Measurements from ENCODE around the gene SPTBN1.

SPTBN1 gene

DNA sequence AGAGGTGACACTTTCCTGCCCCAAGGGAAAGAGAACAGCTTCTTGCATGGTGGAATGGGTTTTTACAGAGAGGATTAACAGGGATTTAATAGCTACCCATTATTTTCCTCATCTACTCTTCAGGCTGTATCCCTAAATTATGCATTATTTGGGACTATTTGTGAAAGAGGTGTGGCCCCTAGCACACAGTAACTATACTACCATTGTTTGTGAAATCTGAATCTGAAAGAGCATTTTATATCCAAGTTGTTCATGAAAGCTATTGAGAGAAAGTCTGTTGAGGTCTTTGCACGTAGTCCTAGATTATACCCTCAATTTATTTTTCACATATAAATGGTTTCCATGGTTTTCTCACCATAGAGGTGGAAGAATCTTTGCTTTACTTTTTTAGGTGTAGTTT, 78.1 kb downstream of the SPTBN1 start:
- no peak for DNase-seq

DNA sequence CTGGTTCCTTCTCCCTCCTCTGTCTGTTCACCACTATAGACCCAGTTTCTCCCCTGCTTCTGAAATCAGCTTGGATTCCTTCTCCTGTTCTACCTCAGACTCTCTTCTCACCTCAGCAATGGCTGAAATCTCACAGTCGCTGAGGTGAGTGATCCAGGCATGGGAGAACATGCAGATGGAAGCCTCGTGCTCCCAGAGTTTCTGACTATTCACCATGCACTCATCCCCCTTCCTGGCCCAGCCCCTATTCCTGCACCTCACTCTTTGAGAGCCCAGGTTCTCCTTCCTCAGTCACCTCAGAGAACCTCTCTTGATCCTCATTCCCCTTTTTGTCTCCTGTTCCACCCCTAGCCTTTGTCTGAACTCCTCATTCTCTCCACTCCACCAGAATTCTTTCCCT, 78.5 kb downstream of the SPTBN1 start:
- DNase-seq: no peak

DNA sequence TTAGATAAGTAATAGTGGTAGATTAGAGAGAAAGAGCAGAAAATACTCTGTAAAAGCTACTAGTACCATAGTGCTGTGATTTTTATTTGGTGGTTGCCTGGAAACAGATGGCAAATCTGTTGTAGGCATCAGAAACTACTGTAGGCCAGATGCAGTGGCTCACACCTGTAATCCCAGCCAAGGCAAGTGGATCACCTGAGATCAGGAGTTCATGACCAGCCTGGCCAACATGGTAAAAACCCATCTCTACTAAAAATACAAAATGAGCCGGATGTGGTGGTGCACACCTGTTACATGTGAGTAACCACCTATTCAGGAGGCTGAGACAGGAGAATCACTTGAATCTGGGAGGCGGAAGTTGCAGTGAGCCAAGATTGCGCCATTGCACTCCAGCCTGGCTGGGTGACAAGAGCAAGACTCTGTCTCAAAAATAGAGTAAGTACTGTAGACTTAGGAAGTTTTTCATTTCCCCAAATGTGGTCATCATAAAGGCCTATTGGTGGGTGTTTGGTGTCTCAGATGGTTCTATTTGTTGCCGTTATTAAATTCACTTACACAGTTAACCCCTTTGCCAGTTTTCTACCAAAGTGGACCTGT, 79.6 kb downstream of the SPTBN1 start:
- DNase-seq: no peak

DNA sequence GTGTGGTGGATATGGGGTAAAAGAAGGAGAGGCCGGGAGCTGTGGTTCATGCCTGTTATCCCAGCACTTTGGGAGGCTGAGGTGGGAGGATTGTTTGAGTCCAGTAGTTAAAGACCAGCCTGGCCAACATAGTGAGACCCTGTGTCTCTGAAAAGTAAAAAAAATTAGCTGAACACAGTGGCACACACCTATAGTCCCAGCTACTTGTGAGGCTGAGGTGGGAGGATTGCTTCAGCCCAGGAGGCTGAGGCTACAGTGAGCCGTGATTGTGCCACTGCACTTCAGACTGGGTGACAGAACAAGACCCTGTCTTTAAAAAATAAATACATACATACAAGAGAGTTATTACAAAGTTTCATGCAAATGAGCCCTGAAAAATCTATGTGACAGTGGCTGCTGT, 80.6 kb downstream of the SPTBN1 start:
- DNase-seq: no peak

DNA sequence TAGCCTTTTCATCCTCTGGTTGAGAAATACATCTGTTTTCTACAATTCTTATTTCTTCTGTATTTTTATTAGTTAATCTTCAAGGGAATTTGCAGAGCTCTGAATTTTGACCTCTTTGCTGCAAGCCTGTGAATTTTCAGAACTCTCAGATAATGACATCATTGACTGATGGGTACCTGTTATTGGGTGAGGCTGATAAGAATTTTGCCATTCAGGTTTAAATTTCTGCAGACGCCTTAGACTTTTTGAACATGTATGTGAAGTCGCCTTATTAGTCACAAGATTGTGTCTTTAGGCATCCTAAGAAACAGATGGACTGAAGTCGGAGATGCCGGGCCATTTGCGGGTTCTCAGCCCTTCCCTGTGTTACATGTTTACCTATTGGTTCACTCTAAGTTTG, 82.4 kb downstream of the SPTBN1 start:
- DNase-seq: no peak

DNA sequence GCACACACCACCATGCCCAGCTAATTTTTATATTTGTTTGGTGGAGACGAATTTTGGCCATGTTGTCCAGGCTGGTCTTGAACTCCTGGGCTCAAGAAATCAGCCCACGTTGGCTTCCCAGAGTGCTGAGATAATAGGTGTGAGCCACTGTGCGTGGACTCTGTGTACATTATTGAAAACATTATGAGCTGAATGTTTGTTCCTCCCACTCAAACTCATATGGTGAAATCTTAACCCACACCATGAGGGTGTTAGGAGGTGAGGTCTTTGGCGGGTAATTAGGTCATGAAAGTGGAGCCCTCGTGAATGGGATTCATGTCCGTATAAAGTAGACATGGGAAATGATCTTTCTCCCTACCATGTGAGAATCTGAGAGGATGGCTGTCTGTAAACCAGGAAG, 83.6 kb downstream of the SPTBN1 start:
- DNase-seq: no peak

DNA sequence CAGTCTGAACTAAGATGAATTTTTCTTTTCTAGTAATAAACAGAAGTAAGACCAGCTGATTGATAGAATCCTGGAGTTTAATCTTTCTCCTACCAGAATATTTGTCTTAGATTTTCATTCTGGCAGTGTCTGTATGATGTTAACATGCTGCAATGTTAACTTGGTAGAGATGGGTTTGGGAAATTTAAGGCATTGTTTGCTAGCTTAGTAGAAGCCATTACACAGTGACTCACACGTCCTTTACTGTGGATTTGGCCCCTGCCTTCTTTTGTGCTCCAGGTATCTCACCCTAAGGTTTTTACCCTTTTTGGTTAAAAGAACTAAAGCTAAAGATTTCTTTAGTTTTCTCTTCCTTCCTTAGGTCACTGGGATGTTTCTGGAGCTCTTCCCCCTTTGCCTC, 84.1 kb downstream of the SPTBN1 start:
- DNase-seq: no peak

DNA sequence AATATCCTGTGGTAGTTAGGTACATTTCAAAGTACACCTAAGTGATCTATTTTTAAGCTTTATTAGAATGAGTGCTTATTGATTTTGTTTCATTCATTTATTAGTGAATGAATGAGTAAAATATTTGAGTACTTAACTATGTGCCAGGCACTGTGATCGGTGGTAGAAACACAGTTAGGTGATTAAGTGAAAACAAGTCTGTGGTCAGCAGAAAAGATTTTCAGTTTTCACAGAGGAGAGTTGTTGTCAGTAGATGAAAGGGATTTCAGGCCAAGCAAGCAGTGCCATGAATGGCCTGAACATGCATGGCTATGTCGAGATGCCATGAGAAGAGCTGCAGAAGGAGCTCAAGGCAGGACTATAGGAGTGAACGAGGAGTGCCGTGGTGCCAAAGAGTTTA, 85.9 kb downstream of the SPTBN1 start:
- DNase-seq: no peak

DNA sequence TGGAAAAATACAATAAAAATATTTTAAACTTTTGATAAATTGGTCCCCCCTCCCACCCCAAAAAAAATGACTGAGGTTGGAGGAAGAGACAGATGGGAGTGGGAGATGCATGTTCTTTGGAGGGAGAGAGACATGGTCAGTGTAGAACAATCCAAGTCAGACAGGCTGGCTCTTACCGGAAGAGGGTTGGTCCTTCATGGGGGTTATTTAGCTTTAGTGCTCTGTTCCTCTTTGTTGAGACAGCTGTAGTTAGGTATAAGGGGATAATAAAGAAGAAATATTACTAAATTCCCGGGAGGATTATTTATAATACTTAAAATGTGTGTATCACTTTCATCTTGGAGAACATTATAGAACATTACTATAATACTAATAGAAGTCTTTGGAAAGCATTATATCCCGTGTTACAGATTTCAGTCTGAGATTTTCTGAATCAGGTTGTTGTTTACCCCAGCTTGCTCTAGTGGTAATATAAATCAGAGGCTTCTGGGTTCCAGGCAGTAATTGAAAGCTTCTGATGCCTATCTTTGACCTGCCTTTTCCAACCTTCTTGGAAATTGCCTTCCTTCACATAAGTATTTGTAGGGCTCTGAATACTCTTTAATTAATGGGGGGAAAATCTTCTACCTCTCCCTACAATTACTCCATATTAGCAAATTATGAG, 87.7 kb downstream of the SPTBN1 start:
- no peak for DNase-seq

DNA sequence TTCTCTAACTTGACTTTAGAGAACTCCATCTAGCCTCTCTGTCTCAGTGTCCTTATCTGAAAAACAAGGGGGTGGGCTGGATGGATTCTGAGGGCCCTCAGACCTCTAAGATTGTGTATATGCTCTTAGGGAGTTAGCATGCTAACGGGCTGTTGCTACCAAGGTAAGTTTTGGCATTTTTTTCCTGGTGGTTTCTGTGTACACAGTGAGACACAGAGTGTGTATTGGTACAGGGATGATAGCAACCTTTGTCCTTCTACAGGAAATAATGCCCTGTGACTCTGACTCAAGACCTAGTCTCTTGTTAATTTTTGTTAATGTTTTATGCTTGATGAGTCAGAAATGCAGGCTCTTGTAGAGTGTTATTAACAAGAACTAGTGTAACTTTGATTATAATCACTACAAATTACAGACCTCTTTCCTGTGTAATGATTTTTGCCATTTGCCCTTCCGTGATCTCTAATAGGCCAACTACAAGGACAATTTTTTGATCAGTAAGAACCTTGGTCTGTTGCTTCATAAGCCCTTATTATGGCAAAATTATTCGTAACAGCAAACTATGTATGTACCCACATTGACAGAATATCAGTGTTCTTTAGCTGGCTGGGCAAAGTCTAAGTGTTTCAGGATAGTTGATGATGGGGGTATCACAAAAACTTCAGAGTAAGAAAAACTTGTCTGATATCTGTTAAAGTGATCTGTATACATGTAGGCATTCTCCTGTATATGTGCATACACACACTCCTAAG, 89.7 kb downstream of the SPTBN1 start:
- DNase-seq: no peak

DNA sequence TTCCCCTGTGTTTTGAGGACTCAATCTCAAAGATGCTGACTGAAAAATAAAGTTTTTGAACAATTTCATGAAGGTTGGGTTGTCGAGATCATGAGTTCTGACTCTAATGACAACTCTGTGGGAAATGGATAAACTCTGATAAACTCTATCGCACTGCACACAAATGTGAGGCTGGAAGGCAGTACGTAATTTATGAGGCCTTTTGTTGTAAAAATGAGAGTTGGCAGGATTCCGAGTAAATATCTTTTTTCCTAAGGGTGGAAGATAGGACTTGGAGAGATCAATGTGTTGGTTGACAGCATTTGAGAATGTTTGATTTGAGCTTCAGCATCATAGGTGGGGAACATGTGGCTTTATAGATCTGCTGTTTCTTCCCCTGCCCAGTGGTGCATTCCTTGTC, 90.4 kb downstream of the SPTBN1 start:
- DNase-seq: no peak

DNA sequence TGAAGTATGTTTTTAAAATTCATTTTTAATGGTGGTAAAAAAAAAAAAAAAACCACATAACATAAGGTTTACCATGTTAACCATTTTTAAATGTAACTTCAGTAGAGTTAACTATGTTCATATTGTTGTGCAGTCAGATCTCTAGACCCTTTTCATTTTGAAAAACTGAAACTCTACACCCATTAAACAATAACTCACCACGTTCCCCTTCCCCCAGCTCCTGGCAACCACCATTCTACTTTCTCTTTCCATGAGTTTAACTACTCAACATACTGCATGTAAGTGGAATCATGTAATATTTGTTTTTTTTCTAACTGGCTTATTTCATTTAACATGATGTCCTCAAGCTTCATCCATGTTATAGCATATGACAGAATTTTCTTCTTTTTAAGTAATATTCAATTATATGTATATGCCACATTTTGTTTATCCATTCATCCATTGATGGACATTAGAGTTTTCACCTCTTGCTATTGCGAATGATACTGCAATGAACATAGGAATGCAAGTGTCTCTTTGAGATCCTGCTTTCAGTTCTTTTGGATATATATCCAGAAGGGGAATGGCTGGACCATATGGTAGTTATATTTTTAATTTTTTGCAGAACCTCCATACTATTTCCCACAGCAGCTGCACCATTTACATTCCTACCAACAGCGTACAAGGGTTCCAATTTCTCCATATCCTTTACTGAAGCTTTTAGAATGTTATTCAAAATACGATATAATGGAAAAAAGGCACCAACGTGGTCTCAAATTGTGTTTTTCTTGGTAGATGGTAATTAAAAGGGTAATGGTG, 91.0 kb downstream of the SPTBN1 start:
- no peak for DNase-seq

DNA sequence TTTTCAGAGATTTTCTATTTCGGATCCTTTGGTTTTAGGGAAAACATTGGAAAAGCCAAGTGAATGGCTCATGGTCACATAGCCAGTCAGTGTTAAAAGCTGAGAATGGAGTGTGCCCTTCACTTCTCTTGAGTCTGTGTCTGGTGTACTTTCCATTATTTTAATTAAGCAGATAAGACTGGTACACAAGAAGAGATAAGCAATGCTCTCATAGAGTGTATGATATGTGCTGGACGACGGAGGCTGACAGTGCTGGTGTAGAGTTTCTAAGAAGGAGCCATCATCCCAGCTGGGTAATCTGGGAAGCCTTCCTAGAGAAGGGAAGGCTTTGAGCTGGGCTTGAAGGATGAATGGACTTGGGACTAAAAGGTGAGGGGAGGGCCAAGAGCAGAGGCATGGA, 93.3 kb downstream of the SPTBN1 start:
- no peak for DNase-seq

DNA sequence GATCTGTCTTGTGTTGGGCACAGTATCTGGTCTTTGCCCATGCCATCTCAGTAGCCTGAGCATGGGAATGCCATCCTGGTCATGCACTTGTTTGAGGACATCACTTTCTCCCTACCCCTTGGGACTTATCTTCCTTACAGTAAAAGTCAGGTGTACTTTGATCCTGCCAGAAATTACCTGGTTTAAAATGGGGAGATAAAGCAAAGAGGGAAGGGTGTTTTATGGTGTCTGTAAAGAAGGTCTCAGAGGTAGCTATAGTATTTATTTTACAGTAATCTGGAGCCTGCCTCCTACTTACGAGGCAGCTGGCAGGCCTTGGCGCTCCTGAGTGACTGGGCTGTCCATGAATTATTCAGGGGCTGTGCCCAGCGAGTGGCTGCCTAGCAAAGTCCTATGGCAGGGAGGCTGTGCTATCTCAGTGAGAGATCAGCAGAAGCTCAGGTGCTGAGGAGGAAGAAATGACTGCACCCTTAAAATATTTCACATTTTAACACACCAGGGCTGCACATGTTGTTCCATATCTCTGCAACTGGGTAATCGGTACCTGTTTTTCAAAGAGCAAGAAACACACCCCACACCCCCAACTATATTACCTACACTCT, 93.9 kb downstream of the SPTBN1 start:
- no peak for DNase-seq

DNA sequence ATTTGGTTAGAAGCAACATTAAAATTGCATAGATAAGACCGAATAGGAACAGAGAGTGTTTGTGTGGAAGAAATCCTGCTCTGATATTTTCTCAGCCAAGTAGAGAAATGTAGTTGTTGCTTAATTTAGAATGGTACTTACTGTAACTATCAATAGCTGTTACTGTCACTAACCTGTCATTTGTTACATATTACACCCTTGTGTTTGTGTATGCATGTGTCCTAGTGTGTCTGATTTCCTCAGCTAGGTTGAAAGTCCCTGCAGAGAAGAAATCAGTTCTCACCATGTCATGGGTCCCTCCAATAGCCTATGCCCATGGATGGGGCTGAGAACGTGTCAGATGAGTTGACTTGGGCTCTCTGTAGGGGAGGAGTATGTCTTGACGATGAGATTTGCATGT, 94.4 kb downstream of the SPTBN1 start:
- no peak for DNase-seq

DNA sequence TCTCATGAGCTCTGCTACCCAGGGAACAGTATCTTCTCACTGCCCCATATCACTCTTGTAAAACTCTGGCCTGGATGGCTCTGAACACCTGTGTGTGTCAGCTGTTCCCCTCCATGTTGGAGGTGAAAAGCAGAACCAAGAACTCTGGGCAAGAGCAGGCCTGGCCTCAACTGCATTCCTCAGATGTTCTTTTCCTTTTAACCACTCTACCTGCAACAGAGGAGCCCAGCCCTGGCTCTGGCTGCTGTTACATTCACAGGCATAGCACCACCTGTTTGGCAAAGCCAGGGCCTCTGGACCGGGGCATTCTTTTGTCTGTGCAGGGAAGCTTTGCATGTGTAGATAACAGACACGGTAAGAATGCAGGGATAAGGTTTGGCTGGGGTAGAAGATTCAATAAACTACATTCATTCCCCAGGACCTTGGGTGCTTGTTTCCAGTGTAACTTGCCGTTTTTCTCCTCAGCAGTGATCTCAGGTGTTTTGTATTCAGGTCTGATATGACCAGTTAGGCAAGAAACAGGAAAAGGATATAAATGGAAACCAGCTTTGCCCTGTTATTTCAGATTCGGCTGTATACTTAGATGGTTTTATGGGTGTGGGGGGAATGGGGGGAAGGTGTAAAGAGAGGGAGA, 95.1 kb downstream of the SPTBN1 start:
- no peak for DNase-seq

DNA sequence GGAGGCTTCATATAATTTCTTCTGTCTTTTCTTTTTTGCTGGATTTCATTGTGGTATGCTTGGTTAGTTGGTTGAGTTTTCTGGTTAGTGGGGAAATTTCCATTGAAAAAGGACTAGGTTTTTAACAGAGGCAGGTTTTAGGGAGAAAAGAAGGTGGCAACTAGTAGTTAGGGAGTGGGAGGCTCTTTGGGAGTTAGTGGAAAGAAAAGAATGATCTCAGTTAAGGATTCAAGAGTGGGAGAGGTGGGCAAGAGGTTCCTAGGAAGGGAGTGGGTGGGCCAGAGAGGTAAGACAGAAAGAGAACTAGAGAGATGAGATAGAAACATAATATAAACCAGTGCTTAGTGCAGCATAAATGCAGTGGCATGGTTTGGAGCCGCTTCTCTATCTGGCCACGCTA, 96.9 kb downstream of the SPTBN1 start:
- DNase-seq: no peak

DNA sequence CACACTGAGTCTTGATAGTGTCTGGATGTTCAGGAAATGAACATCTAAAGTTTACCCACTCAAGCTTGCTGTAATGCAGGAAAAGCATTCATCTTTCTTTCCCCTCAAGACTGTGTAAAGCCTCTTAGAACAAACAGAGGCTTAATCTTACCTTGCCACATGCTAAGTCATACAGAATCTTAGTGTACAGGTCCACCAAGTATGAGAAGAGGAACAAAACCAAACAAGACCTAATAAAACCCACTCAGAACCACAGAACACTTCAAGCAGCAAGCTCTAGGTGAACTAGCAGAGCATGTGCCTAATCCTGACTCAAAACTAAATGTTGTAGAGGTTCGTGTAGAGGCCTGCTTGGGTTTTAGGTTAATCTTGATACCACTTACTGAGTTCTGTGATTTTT, 97.6 kb downstream of the SPTBN1 start:
- DNase-seq: no peak

DNA sequence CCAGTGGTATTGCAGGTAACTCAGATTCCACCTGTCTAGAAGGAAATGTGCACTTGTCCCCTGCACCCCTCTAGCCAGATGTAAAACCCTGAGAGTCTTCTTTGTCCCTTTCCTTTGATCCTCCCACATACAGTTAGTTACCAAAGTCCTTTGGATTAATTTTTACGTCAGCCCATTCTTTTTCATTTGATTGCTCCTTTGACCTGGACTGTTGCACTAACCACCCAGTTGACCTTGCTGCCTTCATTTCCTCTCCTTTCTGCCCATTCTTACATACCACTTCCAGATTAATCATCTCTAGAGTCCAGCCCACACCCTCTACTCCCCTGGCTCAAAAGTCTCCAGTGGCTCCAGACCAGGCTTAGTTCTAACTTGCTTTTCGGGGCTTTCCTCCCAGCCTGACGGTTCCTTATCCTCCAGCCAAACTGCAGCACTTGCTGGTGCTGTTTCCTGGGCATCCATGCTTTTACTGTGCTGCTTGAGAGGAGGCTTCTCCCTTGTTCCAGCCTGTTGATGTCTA, 99.3 kb downstream of the SPTBN1 start:
- DNase-seq: no peak

DNA sequence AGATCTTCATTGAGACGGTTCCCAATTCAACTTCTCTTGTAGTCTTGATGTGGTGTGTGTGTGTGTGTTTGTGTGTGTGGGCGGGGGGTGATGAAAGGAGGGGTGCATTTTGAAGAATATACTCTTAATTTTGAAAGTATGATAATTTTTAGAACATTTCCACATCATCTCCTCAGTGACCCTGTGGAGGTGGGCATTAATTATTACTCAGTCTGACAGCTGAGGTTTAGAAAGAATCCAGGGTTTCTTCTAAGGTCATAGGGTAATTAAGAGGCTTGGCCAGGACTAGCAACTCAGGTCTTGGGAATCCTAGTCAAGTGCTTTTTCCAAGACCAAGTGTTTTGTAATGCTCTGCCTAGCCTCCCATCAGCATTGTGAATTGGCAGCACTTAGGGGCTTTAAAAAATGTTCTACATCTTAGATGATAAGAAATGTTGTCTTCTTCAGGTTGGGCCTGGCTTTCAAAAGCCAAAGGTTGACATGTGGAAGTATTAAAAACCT, 100.5 kb downstream of the SPTBN1 start:
- DNase-seq: no peak

DNA sequence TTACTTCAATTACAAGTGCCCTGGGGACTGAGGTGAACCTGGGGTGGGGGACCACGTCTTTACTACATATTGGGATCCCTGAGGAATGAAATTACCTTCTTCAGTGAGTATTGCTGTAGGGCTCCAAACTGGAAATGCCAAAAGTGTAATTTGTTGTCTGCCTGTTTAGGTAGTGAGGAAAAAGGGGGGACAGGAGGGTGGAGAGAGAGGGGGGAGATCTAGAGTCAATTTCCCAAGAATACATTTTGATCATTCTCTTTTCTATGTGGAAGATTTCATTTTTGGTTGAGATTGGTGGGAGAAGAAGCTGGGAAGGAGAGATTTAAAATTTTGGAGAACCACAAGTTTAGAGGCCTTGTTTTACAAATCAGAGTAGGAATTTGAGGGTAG, 101.1 kb downstream of the SPTBN1 start:
- DNase-seq: no peak

DNA sequence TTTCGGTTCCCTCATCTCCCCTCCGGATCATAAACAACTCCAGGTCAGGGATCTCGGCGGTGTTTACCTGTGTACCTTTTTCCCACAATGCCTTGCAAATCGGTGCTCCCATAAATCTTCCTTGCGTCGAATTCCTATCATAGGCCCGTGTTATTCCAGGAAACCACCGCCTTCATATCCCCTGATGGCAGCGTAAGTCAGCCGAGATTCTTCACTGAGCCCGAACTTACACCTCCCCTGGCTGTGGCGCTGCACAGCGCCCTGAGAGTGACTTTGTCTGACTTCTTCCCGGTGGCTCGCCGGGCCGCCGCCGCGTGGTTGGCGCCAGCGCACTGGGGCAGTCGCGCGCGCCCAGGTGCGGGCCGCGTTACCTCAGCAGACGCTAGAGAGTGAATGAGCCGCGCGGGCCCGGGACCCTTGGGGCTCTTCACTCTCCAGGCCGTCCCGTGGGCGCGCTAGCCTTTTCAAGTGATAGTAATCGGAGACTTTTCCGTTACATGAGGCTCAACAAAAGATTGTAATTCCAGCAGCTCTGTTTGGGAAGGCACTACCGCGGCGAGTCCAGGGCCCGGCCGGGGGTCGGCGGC, 101.6 kb downstream of the SPTBN1 start:
- peak; percentile 28 for DNase-seq

All from NCI-H1048 (cell line).